ENCODE data around the gene COL28A1.

The COL28A1 gene

DNA sequence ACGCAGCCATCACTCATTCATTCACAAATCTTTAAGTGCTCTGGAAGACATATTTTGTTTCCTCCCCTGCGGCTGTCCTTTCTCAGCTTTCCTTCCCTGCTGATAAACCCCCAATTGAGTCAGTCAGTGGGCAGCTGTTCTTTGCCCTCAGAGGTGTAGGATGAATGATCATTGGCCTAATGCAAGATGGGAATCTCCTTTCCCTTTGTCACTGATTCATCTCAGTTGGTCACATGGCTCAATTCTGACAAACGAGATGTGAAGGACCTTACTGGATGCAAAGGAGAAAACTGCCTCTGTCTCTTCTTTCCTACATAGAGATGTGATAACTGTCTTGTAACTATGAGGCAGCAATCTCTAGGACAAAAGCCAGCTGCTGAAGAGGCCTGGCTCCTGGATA, 44.6 kb downstream of the COL28A1 start:
- no peak for DNase-seq (ENCODE audit: extremely low read depth, insufficient read length)
- no peak for TF ChIP-seq CTCF (IDR thresholded peaks at IDR 0.05; ENCODE audit: insufficient read depth, low read length, poor library complexity, severe bottlenecking)
- no peaks in the 10 kb centered on the region for H3K36me3 ChIP-seq (ENCODE audit: control insufficient read depth, insufficient read depth, low read length)
- no peaks in the 10 kb centered on the region for H3K27me3 ChIP-seq (replicated peaks; ENCODE audit: control insufficient read depth, insufficient read depth, low read length)
- no peak overlapping the region for H3K4me3 ChIP-seq (replicated peaks; ENCODE audit: low read depth, low read length)

GRCh38 chr7:7490003-7490402, 45.7 kb downstream of the COL28A1 start:
- Histone ChIP-seq H3K36me3 (ENCODE audit: control insufficient read depth, insufficient read depth, low read length) (no peaks in the 10 kb centered on the region), H3K27me3 (replicated peaks; ENCODE audit: control insufficient read depth, insufficient read depth, low read length) (no peaks in the 10 kb centered on the region), H3K4me3 (replicated peaks; ENCODE audit: low read depth, low read length) (no peak overlapping the region)
- no peak for TF ChIP-seq CTCF (IDR thresholded peaks at IDR 0.05; ENCODE audit: insufficient read depth, low read length, poor library complexity, severe bottlenecking)
- no peak for DNase-seq (ENCODE audit: extremely low read depth, insufficient read length)

DNA sequence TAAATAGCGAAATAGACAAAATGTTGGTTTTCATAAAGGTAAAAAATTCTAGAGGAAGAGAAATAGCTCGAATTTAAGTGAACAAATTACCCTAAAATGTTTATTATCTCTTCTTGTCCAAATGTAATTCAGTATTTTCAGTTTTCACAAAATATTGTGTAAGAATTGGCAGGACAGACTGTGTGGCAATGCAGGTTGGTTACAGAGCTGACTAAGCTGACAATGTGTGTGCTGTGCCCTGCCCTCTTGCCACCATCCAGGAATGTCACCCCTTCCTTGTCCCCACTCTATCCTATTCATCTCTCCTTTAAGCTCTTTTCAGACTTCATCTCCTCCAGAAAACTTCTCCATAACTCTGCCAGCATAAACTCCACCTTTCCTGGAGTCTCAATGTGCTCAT, 46.1 kb downstream of the COL28A1 start:
- Histone ChIP-seq H3K27me3 (replicated peaks; ENCODE audit: control insufficient read depth, insufficient read depth, low read length) (no peaks in the 10 kb centered on the region), H3K4me3 (replicated peaks; ENCODE audit: low read depth, low read length) (no peak overlapping the region)

DNA sequence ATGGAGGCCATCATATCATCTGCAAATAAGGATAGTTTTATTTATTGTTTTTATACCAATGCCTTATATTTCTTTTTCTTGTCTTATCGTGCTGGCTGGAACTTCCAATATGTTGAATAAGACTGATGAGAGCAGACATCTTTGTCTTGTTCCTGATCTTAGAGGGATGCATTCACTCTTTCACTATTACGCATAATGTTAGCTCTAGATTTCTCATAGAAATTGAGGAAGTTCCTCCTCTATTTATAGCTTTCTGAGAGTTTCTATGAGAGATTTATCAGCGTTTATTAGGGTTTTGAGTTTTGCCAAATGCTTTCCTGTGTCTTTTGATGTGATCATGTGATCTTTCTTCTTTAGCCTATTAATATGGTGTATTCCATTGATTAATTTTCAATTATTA, 49.3 kb downstream of the COL28A1 start:
- no peak for DNase-seq (ENCODE audit: extremely low read depth, insufficient read length)
- H3K36me3 ChIP-seq (ENCODE audit: control insufficient read depth, insufficient read depth, low read length) = no peaks in the 10 kb centered on the region
- H3K4me3 ChIP-seq (replicated peaks; ENCODE audit: low read depth, low read length) = no peak overlapping the region
- no peaks in the 10 kb centered on the region for H3K27me3 ChIP-seq (replicated peaks; ENCODE audit: control insufficient read depth, insufficient read depth, low read length)
- TF ChIP-seq CTCF (IDR thresholded peaks at IDR 0.05; ENCODE audit: insufficient read depth, low read length, poor library complexity, severe bottlenecking) = no peak

More for the DNA sequence above, 46.1 kb downstream of the COL28A1 start:
- TF ChIP-seq CTCF (IDR thresholded peaks at IDR 0.05; ENCODE audit: insufficient read depth, low read length, poor library complexity, severe bottlenecking) = no peak
- no peak for DNase-seq (ENCODE audit: extremely low read depth, insufficient read length)
- no peaks in the 10 kb centered on the region for H3K36me3 ChIP-seq (ENCODE audit: control insufficient read depth, insufficient read depth, low read length)

- H3K4me3 ChIP-seq (replicated peaks; ENCODE audit: low read depth, low read length) = no peak overlapping the region
- no peaks in the 10 kb centered on the region for H3K36me3 ChIP-seq (ENCODE audit: control insufficient read depth, insufficient read depth, low read length)
- no peak for DNase-seq (ENCODE audit: extremely low read depth, insufficient read length)
- H3K27me3 ChIP-seq (replicated peaks; ENCODE audit: control insufficient read depth, insufficient read depth, low read length) = no peaks in the 10 kb centered on the region
- TF ChIP-seq CTCF (IDR thresholded peaks at IDR 0.05; ENCODE audit: insufficient read depth, low read length, poor library complexity, severe bottlenecking) = no peak
Measured at GRCh38 chr7:7484072-7484471, 51.6 kb downstream of the COL28A1 start.

DNA sequence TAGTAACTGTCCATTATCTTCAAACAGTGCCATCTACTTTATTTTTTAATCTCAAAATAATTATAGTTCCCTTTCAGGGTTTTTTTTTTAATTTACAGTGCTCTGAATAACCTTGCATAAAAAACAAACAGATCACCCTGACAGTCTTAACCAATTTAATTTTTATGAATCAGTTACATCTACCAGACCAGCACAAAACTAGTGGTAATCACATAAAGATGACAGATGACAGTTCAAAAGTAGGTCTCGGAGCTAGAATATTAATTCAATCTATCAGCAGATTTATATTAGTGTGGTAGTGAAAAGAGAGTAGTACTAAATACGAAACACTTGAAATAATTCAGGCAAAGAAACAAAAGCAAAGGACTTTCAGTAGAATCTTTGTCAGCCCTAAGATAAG, 53.9 kb downstream of the COL28A1 start:
- Histone ChIP-seq H3K4me3 (replicated peaks; ENCODE audit: low read depth, low read length) (no peak overlapping the region), H3K27me3 (replicated peaks; ENCODE audit: control insufficient read depth, insufficient read depth, low read length) (no peaks in the 10 kb centered on the region), H3K36me3 (ENCODE audit: control insufficient read depth, insufficient read depth, low read length) (no peaks in the 10 kb centered on the region)
- no peak for TF ChIP-seq CTCF (IDR thresholded peaks at IDR 0.05; ENCODE audit: insufficient read depth, low read length, poor library complexity, severe bottlenecking)
- no peak for DNase-seq (ENCODE audit: extremely low read depth, insufficient read length)

All from GM06990 (cell line).